Measurements from ENCODE around the gene PTPN9. TPM values are rescaled to one million over a fixed set of nuclear protein-coding genes. Genes with fewer than 3 reads are reported as not detected.
A peak's percentile ranks its signal among the peaks of the same experiment; 100 is the strongest.

The PTPN9 gene
- total and polyA plus RNA-seq, 10 of the 15 experiments (the other 5 are each of a cell fraction or from before 2014, with no cell fraction given) = 7.8 to 29.1 (median 18.5) TPM

DNA sequence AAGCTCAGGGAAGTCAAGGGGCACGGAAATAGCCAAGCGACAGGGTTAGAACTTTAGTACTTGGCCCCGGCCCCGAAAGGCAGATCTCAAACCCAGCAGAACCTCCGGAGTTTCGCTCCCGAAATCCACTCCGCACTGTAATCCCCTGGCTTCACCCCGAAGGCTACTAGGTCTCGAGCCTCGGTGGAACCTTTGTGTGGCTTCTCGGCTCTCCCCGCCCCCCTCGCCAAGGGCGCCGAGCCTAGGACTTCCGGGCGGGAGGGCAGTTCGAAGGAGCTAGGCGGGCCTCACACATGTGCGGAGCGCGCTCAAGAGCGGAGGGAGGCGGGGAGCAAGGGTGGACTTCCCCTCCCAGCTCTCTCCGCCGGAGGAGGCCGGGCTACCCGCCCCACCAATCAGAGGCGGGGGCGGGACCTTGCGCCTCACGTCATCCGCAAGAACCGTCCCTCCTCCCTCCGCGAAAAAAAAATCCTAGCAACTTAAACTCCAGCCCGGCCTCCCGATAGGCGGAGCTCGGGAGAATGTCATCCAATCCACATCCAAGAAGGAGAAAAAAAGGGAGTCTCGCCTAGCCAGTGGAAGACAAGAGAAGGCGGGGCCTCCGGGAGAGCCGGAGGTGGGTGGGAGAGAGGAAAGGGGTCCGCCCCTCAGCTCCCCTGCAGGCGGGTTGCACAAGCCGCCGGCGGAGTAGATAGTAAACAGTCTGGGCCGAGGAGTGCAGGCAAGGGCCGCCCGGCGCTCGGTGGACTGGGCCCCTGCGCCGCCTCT, 125.2 kb downstream of the PTPN9 start (continued):
- TF ChIP-seq, protein P1, sequence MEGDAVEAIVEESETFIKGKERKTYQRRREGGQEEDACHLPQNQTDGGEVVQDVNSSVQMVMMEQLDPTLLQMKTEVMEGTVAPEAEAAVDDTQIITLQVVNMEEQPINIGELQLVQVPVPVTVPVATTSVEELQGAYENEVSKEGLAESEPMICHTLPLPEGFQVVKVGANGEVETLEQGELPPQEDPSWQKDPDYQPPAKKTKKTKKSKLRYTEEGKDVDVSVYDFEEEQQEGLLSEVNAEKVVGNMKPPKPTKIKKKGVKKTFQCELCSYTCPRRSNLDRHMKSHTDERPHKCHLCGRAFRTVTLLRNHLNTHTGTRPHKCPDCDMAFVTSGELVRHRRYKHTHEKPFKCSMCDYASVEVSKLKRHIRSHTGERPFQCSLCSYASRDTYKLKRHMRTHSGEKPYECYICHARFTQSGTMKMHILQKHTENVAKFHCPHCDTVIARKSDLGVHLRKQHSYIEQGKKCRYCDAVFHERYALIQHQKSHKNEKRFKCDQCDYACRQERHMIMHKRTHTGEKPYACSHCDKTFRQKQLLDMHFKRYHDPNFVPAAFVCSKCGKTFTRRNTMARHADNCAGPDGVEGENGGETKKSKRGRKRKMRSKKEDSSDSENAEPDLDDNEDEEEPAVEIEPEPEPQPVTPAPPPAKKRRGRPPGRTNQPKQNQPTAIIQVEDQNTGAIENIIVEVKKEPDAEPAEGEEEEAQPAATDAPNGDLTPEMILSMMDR (IDR thresholded peaks at IDR 0.05 in 2 of 3, conservative IDR thresholded peaks at IDR 0.05 in 1 of 3; ENCODE audit: control insufficient read depth in 2 of 3, extremely low read depth in 1 of 3, insufficient read depth in 1 of 3, low read depth in 3 of 3, low read length in 3 of 3) = no peak
- TF ChIP-seq CHD2 (IDR thresholded peaks at IDR 0.05; ENCODE audit: borderline replicate concordance, low read depth, low read length) (peak; percentile 75; the same call in 1 of the 2 replicates), NFIC (IDR thresholded peaks at IDR 0.05; ENCODE audit: low read depth, low read length) (no peak), MYB (IDR thresholded peaks at IDR 0.05; ENCODE audit: borderline replicate concordance, low read depth, low read length) (no peak), SUPT20H (IDR thresholded peaks at IDR 0.05; ENCODE audit: borderline replicate concordance, control insufficient read depth, low read depth, low read length) (no peak), RB1 (IDR thresholded peaks at IDR 0.05; ENCODE audit: borderline replicate concordance) (peak; percentile 27; the same call in 1 of the 2 replicates), CBX3 (IDR thresholded peaks at IDR 0.05; ENCODE audit: borderline replicate concordance, low read depth) (no peak), HCFC1 (IDR thresholded peaks at IDR 0.05; ENCODE audit: low read length) (0 out of 2 replicates have a peak, but pooled peaks have one; percentile 26), FOS (IDR thresholded peaks at IDR 0.05; ENCODE audit: borderline replicate concordance, extremely low read depth, insufficient read length) (no peak), EZH2 (IDR thresholded peaks at IDR 0.05; ENCODE audit: borderline replicate concordance, control insufficient read depth, low read depth, low read length) (no peak), RBBP5 (conservative IDR thresholded peaks at IDR 0.05) (no peak), HDGF (IDR thresholded peaks at IDR 0.05) (peak; percentile 96), PML (IDR thresholded peaks at IDR 0.05; ENCODE audit: low read length) (no peak), NR2C2 (IDR thresholded peaks at IDR 0.05; ENCODE audit: borderline replicate concordance, control insufficient read depth, insufficient read length, low read depth) (no peak), TAF1 (IDR thresholded peaks at IDR 0.05; ENCODE audit: borderline replicate concordance, low read depth, low read length) (peak; percentile 93), SIX5 (IDR thresholded peaks at IDR 0.05; ENCODE audit: low read depth, low read length, severe bottlenecking) (no peak)
- TF ChIP-seq, protein P2, sequence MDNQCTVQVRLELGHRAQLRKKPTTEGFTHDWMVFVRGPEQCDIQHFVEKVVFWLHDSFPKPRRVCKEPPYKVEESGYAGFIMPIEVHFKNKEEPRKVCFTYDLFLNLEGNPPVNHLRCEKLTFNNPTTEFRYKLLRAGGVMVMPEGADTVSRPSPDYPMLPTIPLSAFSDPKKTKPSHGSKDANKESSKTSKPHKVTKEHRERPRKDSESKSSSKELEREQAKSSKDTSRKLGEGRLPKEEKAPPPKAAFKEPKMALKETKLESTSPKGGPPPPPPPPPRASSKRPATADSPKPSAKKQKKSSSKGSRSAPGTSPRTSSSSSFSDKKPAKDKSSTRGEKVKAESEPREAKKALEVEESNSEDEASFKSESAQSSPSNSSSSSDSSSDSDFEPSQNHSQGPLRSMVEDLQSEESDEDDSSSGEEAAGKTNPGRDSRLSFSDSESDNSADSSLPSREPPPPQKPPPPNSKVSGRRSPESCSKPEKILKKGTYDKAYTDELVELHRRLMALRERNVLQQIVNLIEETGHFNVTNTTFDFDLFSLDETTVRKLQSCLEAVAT (IDR thresholded peaks at IDR 0.05) = peak; percentile 46; the same call in 1 of the 2 replicates
- TF ChIP-seq, protein P3, sequence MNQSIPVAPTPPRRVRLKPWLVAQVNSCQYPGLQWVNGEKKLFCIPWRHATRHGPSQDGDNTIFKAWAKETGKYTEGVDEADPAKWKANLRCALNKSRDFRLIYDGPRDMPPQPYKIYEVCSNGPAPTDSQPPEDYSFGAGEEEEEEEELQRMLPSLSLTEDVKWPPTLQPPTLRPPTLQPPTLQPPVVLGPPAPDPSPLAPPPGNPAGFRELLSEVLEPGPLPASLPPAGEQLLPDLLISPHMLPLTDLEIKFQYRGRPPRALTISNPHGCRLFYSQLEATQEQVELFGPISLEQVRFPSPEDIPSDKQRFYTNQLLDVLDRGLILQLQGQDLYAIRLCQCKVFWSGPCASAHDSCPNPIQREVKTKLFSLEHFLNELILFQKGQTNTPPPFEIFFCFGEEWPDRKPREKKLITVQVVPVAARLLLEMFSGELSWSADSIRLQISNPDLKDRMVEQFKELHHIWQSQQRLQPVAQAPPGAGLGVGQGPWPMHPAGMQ (IDR thresholded peaks at IDR 0.05; ENCODE audit: borderline replicate concordance) = no peak
- TF ChIP-seq, protein P4, sequence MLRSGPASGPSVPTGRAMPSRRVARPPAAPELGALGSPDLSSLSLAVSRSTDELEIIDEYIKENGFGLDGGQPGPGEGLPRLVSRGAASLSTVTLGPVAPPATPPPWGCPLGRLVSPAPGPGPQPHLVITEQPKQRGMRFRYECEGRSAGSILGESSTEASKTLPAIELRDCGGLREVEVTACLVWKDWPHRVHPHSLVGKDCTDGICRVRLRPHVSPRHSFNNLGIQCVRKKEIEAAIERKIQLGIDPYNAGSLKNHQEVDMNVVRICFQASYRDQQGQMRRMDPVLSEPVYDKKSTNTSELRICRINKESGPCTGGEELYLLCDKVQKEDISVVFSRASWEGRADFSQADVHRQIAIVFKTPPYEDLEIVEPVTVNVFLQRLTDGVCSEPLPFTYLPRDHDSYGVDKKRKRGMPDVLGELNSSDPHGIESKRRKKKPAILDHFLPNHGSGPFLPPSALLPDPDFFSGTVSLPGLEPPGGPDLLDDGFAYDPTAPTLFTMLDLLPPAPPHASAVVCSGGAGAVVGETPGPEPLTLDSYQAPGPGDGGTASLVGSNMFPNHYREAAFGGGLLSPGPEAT (IDR thresholded peaks at IDR 0.05; ENCODE audit: low read depth) = peak; percentile 10; the same call in 1 of the 2 replicates
